Loucy (cell line): ENCODE data around the gene PRDM5.

Experiments used
- EZH2phosphoT487 ChIP-seq: fragments of 200-600 bp; IDR thresholded peaks from 2 replicates; pipeline ENCODE4 v1.6.1; 2018; ENCODE audit warnings: antibody characterized with exemption, mild to moderate bottlenecking, moderate library complexity, borderline replicate concordance
- TF ChIP-seq, protein P1 (sequence below): fragments of 200-600 bp; sonication (generic); conservative IDR thresholded peaks from 2 replicates; pipeline ENCODE4 v1.5.1; 2014; ENCODE audit warnings: mild to moderate bottlenecking, antibody characterized with exemption, low read length

DNA sequence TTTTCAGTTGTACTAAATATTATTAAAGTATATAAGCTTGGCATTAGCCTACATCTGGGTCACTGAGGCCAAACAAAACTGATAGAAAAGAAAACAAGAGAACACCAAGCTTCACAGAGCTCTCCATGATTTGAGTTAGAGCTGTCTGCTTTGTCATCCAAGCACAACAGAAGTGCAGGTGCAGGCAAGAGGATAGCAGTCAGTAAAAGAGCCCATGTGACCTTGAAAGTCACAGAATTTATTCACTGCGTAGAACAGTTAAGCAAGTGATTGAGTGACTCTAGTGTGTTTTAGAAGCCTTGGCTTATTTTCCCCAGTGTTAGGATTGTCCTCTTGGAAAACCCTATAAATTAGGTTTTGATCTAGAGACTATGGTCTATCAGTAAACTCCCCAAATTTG lies 49.4 kb upstream of the PRDM5 start:
- TF ChIP-seq, protein P1, sequence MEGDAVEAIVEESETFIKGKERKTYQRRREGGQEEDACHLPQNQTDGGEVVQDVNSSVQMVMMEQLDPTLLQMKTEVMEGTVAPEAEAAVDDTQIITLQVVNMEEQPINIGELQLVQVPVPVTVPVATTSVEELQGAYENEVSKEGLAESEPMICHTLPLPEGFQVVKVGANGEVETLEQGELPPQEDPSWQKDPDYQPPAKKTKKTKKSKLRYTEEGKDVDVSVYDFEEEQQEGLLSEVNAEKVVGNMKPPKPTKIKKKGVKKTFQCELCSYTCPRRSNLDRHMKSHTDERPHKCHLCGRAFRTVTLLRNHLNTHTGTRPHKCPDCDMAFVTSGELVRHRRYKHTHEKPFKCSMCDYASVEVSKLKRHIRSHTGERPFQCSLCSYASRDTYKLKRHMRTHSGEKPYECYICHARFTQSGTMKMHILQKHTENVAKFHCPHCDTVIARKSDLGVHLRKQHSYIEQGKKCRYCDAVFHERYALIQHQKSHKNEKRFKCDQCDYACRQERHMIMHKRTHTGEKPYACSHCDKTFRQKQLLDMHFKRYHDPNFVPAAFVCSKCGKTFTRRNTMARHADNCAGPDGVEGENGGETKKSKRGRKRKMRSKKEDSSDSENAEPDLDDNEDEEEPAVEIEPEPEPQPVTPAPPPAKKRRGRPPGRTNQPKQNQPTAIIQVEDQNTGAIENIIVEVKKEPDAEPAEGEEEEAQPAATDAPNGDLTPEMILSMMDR, result no peak
- TF ChIP-seq EZH2phosphoT487, result no peak
